ENCODE data around the gene LRRC8B. TPM values are rescaled to one million over a fixed set of nuclear protein-coding genes. Genes with fewer than 3 reads are reported as not detected.

LRRC8B gene
- total and polyA plus RNA-seq, 2 of the 13 experiments (the other 11 are each of a cell fraction or from before 2014, with no cell fraction given): 4.9 to 7.6 TPM

- no peak for TF ChIP-seq GPBP1L1 (CRISPR knock-in tag; IDR thresholded peaks at IDR 0.05)
- TF ChIP-seq TCF7 (IDR thresholded peaks at IDR 0.05; ENCODE audit: low read depth): no peak
- no peak for TF ChIP-seq CC2D1A (CRISPR knock-in tag; IDR thresholded peaks at IDR 0.05)
- TF ChIP-seq, protein P1, sequence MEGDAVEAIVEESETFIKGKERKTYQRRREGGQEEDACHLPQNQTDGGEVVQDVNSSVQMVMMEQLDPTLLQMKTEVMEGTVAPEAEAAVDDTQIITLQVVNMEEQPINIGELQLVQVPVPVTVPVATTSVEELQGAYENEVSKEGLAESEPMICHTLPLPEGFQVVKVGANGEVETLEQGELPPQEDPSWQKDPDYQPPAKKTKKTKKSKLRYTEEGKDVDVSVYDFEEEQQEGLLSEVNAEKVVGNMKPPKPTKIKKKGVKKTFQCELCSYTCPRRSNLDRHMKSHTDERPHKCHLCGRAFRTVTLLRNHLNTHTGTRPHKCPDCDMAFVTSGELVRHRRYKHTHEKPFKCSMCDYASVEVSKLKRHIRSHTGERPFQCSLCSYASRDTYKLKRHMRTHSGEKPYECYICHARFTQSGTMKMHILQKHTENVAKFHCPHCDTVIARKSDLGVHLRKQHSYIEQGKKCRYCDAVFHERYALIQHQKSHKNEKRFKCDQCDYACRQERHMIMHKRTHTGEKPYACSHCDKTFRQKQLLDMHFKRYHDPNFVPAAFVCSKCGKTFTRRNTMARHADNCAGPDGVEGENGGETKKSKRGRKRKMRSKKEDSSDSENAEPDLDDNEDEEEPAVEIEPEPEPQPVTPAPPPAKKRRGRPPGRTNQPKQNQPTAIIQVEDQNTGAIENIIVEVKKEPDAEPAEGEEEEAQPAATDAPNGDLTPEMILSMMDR (CRISPR knock-in tag; IDR thresholded peaks at IDR 0.05): no peak
- TF ChIP-seq ZUFSP (CRISPR knock-in tag; IDR thresholded peaks at IDR 0.05; ENCODE audit: borderline replicate concordance): no peak
- no peak for TF ChIP-seq NR1H2 (CRISPR knock-in tag; IDR thresholded peaks at IDR 0.05; ENCODE audit: borderline replicate concordance, low read depth)
- TF ChIP-seq ZNF563 (CRISPR knock-in tag; IDR thresholded peaks at IDR 0.05): no peak
- TF ChIP-seq, protein P2, sequence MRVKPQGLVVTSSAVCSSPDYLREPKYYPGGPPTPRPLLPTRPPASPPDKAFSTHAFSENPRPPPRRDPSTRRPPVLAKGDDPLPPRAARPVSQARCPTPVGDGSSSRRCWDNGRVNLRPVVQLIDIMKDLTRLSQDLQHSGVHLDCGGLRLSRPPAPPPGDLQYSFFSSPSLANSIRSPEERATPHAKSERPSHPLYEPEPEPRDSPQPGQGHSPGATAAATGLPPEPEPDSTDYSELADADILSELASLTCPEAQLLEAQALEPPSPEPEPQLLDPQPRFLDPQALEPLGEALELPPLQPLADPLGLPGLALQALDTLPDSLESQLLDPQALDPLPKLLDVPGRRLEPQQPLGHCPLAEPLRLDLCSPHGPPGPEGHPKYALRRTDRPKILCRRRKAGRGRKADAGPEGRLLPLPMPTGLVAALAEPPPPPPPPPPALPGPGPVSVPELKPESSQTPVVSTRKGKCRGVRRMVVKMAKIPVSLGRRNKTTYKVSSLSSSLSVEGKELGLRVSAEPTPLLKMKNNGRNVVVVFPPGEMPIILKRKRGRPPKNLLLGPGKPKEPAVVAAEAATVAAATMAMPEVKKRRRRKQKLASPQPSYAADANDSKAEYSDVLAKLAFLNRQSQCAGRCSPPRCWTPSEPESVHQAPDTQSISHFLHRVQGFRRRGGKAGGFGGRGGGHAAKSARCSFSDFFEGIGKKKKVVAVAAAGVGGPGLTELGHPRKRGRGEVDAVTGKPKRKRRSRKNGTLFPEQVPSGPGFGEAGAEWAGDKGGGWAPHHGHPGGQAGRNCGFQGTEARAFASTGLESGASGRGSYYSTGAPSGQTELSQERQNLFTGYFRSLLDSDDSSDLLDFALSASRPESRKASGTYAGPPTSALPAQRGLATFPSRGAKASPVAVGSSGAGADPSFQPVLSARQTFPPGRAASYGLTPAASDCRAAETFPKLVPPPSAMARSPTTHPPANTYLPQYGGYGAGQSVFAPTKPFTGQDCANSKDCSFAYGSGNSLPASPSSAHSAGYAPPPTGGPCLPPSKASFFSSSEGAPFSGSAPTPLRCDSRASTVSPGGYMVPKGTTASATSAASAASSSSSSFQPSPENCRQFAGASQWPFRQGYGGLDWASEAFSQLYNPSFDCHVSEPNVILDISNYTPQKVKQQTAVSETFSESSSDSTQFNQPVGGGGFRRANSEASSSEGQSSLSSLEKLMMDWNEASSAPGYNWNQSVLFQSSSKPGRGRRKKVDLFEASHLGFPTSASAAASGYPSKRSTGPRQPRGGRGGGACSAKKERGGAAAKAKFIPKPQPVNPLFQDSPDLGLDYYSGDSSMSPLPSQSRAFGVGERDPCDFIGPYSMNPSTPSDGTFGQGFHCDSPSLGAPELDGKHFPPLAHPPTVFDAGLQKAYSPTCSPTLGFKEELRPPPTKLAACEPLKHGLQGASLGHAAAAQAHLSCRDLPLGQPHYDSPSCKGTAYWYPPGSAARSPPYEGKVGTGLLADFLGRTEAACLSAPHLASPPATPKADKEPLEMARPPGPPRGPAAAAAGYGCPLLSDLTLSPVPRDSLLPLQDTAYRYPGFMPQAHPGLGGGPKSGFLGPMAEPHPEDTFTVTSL (CRISPR knock-in tag; IDR thresholded peaks at IDR 0.05; ENCODE audit: borderline replicate concordance): no peak
- no peak for TF ChIP-seq ZNF253 (CRISPR knock-in tag; IDR thresholded peaks at IDR 0.05; ENCODE audit: borderline replicate concordance)
- TF ChIP-seq PATZ1 (CRISPR knock-in tag; IDR thresholded peaks at IDR 0.05): 0 out of 2 replicates have a peak, but pooled peaks have one; percentile 24
- peak; percentile 59; the same call in 1 of the 2 replicates for TF ChIP-seq ZNF607 (CRISPR knock-in tag; IDR thresholded peaks at IDR 0.05; ENCODE audit: borderline replicate concordance)
- no peak for TF ChIP-seq PCBP1 (IDR thresholded peaks at IDR 0.05; ENCODE audit: borderline replicate concordance, low read depth, low read length)
- TF ChIP-seq HDAC6 (IDR thresholded peaks at IDR 0.05; ENCODE audit: low read depth, low read length): no peak
- no peak for TF ChIP-seq ZNF598 (CRISPR knock-in tag; IDR thresholded peaks at IDR 0.05; ENCODE audit: borderline replicate concordance)
- 0 out of 2 replicates have a peak, but pooled peaks have one; percentile 8 for TF ChIP-seq RXRB (CRISPR knock-in tag; IDR thresholded peaks at IDR 0.05; ENCODE audit: borderline replicate concordance)
These were observed 859 bp upstream of the LRRC8B start (continued) for GRCh38 chr1:89523572-89524368.
